ENCODE results near the gene CLTB.
A peak's percentile ranks its signal among the peaks of the same experiment; 100 is the strongest.

The CLTB gene, protein sequence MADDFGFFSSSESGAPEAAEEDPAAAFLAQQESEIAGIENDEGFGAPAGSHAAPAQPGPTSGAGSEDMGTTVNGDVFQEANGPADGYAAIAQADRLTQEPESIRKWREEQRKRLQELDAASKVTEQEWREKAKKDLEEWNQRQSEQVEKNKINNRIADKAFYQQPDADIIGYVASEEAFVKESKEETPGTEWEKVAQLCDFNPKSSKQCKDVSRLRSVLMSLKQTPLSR

DNA sequence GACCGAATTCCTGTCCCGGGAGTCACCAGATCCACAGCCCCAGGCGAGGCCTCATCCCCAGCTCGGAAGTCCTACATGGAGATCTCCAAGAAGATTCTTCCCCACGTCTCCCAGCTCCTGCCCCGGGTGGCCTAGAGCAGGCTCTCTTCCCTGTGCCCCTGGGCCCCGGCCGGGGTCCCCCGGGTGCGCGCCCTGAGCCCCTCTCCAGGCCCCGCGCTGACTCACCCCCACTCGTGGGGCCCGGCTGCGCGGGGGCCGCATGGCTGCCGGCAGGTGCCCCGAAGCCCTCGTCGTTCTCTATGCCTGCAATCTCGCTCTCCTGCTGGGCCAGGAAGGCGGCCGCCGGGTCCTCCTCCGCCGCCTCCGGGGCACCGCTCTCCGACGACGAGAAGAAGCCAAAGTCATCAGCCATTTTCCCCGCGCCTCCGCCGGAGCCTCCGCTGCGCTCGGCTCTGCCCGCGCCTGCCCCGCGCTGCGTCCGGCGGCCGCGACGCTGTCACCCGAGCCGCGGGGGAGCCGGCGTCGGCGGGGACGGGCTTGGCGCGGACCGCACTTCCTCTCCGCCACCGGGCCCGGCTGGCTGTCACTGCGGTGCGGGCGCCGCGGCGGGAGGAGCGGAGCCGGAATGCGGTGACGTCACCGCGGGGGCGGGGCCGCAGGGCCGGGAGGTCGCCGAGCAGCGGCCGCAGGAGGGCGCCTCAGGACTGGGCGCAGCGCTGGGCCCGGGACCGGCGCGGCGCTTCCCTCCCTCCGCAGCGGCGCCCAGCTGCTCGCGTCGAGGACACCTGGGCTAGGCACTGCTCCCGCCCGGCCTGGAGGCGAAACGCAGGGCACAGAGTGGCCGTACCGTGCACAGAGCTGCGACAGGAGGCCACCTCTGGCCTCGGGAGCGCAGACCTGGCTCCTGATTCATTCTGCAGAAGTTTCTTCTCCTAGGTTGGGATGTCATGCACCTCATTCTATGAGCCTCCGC lies at the start of gene CLTB:
TSS of gene CLTB (minus strand) at position 588 of the 973 bp plus-strand sequence. CDS start at position 412, 176 bp downstream.
- Histone ChIP-seq H3K27ac (peak within 1 kb of the TSS; percentile 88 to 95), H3K4me3 (peak within 1 kb of the TSS; percentile 94)
- peak; percentile 90 for DNase-seq (ENCODE audit: low spot score)
- TF ChIP-seq, protein P1, sequence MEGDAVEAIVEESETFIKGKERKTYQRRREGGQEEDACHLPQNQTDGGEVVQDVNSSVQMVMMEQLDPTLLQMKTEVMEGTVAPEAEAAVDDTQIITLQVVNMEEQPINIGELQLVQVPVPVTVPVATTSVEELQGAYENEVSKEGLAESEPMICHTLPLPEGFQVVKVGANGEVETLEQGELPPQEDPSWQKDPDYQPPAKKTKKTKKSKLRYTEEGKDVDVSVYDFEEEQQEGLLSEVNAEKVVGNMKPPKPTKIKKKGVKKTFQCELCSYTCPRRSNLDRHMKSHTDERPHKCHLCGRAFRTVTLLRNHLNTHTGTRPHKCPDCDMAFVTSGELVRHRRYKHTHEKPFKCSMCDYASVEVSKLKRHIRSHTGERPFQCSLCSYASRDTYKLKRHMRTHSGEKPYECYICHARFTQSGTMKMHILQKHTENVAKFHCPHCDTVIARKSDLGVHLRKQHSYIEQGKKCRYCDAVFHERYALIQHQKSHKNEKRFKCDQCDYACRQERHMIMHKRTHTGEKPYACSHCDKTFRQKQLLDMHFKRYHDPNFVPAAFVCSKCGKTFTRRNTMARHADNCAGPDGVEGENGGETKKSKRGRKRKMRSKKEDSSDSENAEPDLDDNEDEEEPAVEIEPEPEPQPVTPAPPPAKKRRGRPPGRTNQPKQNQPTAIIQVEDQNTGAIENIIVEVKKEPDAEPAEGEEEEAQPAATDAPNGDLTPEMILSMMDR (IDR thresholded peaks at IDR 0.05), result peak; percentile 70

DNA sequence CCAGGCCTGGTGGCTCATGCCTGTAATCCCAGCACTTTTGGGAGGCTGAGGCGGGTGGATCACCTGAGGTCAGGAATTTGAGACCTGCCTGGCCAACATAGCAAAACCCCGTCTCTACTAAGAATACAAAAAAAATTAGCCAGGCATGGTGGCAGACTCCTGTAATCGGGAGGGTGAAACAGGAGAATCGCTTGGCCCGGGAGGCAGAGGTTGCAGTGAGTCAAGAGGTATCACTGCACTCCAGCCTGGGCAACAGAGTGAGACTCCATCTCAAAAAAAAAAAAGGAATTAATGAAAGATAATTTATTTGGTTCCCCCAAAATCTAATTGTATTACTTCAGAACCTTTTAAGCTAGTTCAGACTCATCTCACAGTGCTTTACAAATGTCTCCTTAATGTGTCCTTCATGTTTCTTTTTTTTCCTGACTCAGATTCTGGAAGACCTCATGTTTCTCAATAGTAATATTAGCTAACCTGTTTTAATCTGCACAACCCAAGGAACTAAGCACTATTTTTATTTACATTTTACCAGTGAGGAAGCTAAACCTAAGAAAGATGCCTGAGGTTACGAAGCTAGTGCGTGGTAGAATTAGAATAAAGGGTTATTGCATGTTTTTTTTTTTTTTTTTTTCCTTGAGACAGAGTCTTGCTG lies 46.9 kb upstream of the CLTB start:
- TF ChIP-seq, protein P1 (IDR thresholded peaks at IDR 0.05), result no peak
- no peak for DNase-seq (ENCODE audit: low spot score)
- no peak overlapping the region for H3K27ac ChIP-seq
- H3K4me3 ChIP-seq, result no peak overlapping the region

DNA sequence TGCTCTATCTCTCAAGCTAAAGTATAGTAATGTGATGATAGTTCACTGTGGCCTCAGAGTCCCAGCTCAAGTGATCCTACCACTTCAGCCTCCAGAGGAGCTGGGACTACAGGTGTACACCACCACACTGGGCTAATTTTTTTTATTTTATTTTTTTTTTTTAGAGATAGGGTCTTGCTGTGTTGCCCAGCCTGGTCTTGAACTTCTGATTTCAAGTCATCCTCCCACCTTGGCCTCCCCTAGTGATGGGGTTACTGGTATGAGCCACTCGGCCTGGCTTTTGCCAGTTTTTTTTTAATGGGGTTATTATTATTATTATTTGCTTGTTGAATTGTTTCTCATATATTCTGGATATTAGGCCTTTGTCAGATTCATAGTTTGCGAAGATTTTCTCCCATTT lies 45.0 kb upstream of the CLTB start:
- no peak overlapping the region for H3K4me3 ChIP-seq
- no peak for DNase-seq (ENCODE audit: low spot score)
- TF ChIP-seq, protein P1 (IDR thresholded peaks at IDR 0.05), result no peak
- H3K27ac ChIP-seq, result no peak overlapping the region

DNA sequence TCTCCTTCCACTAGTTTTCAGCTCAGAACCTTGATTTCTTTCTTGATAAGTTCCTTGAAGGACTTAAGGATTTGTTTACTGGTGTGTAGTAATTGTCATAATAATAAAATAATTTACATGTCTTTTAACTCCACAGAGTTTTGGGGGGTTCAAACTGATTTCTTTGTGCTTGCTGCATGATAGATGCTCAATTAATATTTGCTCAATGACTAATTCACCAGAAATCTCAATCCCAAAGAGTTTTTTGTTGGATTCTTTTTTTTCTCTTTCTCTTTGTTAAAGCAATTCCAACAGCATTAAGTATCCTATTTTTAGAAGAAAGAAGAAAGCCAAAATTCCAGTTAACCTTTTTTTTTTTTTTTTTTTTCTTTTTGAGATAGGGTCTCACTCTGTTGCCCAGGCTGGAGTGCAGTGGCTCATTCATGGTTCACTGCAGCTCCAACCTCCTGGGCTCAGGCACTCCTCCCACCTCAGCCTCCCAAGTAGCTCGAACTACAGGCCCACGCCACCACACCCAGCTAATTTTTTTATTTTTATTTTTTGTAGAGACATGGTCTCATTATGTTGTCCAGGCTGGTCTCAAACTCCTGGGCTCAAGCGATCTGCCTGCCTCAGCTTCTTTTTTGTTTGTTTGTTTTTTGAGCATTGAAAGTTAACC lies 42.7 kb upstream of the CLTB start:
- TF ChIP-seq, protein P1 (IDR thresholded peaks at IDR 0.05), result no peak

DNA sequence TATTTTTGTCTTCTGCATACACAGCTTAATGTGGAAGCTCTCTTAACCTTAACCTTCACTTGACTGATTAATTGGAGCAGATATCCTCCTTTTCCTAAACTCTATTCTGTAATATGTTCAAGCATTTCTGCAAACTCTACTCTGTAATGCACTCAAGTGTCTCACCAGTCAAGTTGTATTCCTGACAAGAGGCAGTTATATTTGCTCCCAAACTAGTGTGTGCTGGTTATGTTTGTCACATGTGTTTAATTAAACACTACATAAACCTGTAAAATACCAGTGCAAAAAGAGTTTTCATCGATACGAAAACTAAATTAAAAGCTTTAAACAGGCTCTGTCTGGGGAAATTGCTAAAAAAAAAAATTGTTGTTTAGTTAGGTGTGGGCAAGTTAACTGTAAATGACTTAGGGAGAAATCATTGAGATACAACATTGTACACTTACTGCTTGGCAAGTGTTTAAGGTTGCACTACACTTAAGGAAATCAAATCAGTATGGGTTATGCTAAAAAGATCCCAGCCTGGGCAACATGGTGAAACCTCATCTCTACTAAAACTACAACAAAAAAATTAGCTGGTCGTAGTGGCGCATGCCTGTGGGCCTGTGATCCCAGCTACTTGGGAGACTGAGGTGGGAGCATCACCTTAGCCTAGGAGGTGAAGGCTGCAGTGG lies 38.5 kb upstream of the CLTB start:
- no peak for DNase-seq (ENCODE audit: low spot score)
- H3K4me3 ChIP-seq, result no peak overlapping the region
- TF ChIP-seq, protein P1 (IDR thresholded peaks at IDR 0.05), result no peak
- H3K27ac ChIP-seq, result no peak overlapping the region

More for the DNA sequence above, 42.7 kb upstream of the CLTB start:
- Histone ChIP-seq H3K27ac (no peak overlapping the region), H3K4me3 (no peak overlapping the region)
- no peak for DNase-seq (ENCODE audit: low spot score)

DNA sequence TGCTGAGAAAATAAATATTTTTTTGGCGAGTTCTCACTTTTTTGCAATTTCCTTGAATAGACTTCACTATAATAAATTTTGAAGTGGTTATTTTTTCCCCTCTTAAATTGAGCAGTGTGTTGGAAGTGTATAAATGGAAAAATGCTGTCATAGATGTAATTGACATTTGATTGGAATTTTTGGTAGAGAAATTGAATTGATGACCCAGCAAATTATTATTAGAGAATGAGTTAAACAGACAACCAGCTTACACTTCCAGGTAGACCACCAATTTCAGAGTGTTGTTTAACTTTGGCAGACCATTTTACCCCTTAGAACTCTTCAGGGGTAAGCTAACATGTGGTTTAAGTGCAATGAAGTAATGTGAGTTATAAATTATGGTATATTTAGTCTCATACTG lies 33.7 kb upstream of the CLTB start:
- Histone ChIP-seq H3K4me3 (no peak overlapping the region), H3K27ac (no peak overlapping the region)
- DNase-seq (ENCODE audit: low spot score), result no peak
- TF ChIP-seq, protein P1 (IDR thresholded peaks at IDR 0.05), result no peak

All from coronary artery (tissue), 2 donors.